Type B pancreatic cell (in vitro differentiated cells): Measurements from ENCODE around the gene NPAS4. TPM values are rescaled to one million over a fixed set of nuclear protein-coding genes. Genes with fewer than 3 reads are reported as not detected.
"Not testable (repeated sequence)": the region's sequence is repeated elsewhere in the genome, so short reads cannot be mapped to it uniquely, and the experiment has no call there.

Source experiments
- DNase-seq: peaks from one replicate; pipeline ENCODE4 v3.0.0; 2021; ENCODE audit warnings: mixed read lengths; ENCODE audit not compliant: unreplicated experiment; ENCODE audit errors: extremely low spot score
- H3K27ac Mint-ChIP-seq: 2 replicates; pipeline ENCODE4 v1.8.0; 2021; ENCODE audit warnings: mild to moderate bottlenecking, mixed read lengths
- H3K27me3 Mint-ChIP-seq: 2 replicates; pipeline ENCODE4 v1.8.0; 2021; ENCODE audit warnings: mixed read lengths
- H3K36me3 Mint-ChIP-seq: 2 replicates; pipeline ENCODE4 v1.8.0; 2021; ENCODE audit warnings: mixed read lengths
- H3K4me1 Mint-ChIP-seq: one replicate; pipeline ENCODE4 v1.8.0; 2021; ENCODE audit warnings: mixed read lengths; ENCODE audit not compliant: unreplicated experiment
- H3K4me3 Mint-ChIP-seq: 2 replicates; pipeline ENCODE4 v1.8.0; 2021; ENCODE audit warnings: mild to moderate bottlenecking, mixed read lengths
- H3K9me3 Mint-ChIP-seq: 2 replicates; pipeline ENCODE4 v1.8.0; 2021; ENCODE audit warnings: mixed read lengths
- total RNA-seq: library from RNA; stranded (reverse); gene quantifications from 2 replicates; pipeline ENCODE4 v1.2.1, GENCODE V29; 2021; ENCODE audit warnings: low replicate concordance
- TF ChIP-seq, protein P1 (sequence below): fragments of 200-600 bp; sonication (generic); conservative IDR thresholded peaks from 2 replicates; pipeline ENCODE4 v1.5.0; 2021; ENCODE audit warnings: antibody characterized with exemption, mild to moderate bottlenecking

Gene NPAS4
- total RNA-seq, 1 donor from 2014 or later = 0.77 TPM

DNA sequence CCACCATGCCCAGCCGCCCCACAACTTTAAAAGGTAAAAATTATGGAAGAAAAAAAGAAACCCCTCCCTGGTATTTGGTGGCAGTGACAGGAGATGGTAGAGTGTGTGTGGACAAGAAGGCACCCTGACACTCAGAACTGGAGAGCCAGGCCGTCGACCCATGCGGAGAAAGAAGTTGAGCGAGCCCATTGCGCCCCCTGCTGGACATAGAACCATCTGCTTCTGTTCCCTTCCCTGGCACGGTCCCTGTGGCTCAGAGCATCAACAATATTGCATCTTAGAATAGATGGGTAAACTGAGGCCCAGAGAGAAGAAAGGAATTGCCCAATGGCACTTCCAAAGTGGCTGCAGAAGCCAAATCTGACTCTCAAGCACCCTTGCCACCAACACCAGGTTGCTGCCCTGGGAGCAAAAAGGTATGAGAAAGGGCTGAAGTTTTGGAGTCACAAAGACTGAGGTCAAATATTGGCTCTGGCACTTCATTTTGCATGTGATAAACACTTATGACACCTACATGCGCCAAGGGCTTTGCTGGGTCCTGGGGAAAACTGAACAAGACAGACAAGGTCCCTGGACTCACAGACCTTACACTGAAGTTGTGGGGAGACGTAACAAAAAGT is 9.3 kb downstream of the NPAS4 start:
- no peak overlapping the region for H3K4me3 Mint-ChIP-seq
- H3K36me3 Mint-ChIP-seq = peaks cover 3% of the 10 kb centered on the region
- H3K9me3 Mint-ChIP-seq = no peaks in the 10 kb centered on the region
- no peak overlapping the region for H3K27ac Mint-ChIP-seq
- H3K4me1 Mint-ChIP-seq = no peaks in the 10 kb centered on the region
- DNase-seq = peak; percentile 77
- H3K27me3 Mint-ChIP-seq = no peaks in the 10 kb centered on the region
- TF ChIP-seq, protein P1, sequence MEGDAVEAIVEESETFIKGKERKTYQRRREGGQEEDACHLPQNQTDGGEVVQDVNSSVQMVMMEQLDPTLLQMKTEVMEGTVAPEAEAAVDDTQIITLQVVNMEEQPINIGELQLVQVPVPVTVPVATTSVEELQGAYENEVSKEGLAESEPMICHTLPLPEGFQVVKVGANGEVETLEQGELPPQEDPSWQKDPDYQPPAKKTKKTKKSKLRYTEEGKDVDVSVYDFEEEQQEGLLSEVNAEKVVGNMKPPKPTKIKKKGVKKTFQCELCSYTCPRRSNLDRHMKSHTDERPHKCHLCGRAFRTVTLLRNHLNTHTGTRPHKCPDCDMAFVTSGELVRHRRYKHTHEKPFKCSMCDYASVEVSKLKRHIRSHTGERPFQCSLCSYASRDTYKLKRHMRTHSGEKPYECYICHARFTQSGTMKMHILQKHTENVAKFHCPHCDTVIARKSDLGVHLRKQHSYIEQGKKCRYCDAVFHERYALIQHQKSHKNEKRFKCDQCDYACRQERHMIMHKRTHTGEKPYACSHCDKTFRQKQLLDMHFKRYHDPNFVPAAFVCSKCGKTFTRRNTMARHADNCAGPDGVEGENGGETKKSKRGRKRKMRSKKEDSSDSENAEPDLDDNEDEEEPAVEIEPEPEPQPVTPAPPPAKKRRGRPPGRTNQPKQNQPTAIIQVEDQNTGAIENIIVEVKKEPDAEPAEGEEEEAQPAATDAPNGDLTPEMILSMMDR = peak; percentile 90

DNA sequence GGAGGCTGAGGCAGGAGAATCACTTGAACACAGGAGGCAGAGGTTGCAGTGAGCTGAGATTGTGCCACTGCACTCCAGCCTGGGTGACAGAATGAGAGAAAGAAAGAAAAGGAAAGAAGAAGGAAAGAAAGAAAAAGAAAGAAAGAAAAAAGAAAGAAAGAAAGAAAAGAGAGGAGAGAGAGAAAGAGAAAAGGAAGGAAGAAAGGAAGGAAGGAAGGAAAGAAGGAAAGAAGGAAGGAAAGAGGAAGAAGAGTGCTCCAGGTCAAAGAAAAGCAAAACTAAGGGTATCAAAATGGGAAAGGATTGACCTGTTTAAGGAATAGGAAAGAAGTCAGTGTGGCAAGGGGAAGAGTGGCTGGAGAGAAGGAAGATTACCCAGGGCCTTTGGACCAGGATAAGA is 10.5 kb downstream of the NPAS4 start:
- not testable (repeated sequence) for H3K27me3 Mint-ChIP-seq, H3K27ac Mint-ChIP-seq, H3K9me3 Mint-ChIP-seq, H3K4me1 Mint-ChIP-seq, H3K4me3 Mint-ChIP-seq, DNase-seq, H3K36me3 Mint-ChIP-seq

DNA sequence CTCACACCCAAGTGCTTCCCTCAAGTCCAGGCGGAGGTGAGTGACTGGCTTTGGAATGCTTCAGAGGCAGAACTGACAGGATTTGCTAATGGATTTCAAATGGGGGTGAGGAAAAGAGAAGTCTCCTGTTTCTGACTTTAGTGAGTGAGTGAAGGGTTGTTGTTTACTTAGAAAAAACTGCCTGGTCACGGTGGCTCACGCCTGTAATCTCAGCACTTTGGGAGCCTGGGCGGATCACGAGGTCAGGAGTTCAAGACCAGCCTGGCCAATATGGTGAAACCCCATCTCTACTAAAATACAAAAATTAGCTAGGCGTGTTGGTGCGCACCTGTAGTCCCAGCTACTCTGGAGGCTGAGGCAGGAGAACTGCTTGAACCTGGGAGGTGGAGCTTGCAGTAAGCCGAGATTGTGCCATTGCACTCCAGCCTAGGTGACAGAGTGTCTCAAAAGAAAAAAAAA is 11.1 kb downstream of the NPAS4 start:
- H3K36me3 Mint-ChIP-seq = peaks cover 12% of the 10 kb centered on the region
- not testable (repeated sequence) for H3K4me3 Mint-ChIP-seq, H3K4me1 Mint-ChIP-seq, H3K27ac Mint-ChIP-seq, H3K9me3 Mint-ChIP-seq, H3K27me3 Mint-ChIP-seq, DNase-seq

DNA sequence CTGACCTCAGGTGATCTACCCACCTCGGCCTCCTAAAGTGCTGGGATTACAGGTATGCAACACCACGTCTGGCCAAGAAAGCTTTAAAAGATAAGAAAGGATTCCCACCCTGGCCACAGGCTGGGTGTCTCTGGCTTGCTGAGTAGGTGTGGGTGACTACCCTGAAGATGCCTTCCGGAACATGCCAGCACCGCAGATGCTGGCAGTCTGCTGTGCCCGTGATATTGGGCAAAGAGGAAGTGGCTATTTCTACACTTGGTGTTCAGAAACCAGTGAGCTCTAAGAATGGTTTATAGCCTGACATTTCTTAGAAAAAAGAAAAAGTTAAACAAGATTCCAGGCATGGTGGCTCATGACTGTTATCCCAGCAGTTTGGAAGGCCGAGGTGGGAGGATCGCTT is 11.8 kb downstream of the NPAS4 start:
- TF ChIP-seq, protein P1 = no peak
- no peak for DNase-seq
- Mint-ChIP-seq H3K4me3 (no peak overlapping the region), H3K36me3 (peaks cover 12% of the 10 kb centered on the region), H3K9me3 (no peaks in the 10 kb centered on the region), H3K27ac (no peak overlapping the region), H3K27me3 (no peaks in the 10 kb centered on the region), H3K4me1 (no peaks in the 10 kb centered on the region)

DNA sequence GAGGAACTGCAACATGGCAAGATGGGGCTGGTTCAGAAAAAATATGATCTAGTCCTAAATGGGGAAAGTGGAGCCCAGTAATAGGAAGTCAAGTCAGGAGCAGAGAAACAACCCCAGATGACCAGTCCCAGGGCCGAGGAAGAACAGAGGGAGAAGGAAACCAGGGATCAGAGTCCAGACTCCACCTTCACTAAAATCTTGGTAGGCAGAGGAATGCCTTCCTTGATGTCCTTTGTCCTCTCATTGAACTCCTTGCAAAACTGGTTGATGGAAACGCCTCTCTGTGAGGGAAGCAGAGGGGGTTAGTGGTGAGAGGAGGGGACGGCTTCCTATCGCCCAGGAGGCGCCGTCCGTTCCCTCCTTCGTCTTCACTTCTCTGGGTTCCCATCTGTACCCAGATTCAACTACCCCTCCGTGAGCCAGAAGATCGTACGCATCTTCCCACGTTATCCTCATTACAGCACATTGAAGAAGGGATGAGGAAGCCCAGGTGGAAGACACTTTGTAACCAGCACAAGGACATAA is 17.2 kb downstream of the NPAS4 start:
- Mint-ChIP-seq H3K9me3 (no peaks in the 10 kb centered on the region), H3K4me3 (peak overlapping the region; percentile 97), H3K27me3 (peaks cover 2% of the 10 kb centered on the region), H3K4me1 (peaks cover 11% of the 10 kb centered on the region), H3K36me3 (peaks cover 12% of the 10 kb centered on the region), H3K27ac (peak overlapping the region; percentile 97)
- TF ChIP-seq, protein P1 = no peak
- no peak for DNase-seq

DNA sequence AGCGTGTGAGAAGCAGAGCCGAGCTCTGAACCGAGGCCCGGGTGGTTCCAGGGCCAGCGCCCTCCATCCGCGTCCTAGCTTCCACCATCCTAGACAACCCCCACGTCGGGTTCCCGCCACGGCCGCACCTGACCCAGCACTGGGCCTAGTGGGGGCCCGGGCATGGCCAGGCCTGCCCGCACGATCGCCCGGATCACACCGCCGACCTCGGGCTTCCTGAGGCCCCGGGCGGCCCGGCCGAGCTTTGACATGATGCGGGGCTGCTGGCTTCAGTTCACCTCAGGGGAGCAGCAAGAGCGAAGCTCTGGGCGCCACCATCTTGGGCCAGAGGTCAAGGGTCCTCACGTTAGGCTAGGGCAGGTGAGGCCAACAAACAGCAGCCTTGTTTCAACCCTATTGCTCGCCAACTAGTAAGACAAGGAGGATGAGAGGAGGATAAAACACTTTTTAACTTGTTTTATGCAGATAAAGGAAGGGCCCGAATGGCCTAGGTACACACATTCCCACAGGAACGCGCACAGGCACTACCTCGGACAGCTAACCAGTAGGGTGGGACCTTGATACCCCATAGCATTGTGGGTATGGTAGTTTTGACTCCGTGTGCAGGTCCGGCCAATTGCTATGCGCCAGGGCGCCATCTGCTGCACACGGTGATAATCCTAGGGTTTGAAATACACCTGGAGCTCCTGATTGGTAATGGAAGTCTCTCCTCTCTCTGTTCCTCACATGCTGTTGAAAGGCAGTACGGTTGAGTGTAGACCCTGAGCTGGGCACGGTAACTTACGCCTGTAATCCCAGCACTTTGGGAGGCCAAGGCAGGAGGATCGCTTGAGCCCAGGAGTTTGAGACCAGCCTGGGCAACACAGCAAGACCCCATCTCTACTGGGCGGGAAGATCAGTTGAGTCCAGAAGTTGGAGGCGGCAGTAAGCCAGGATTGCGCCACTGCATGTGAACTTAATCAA is 17.9 kb downstream of the NPAS4 start, which contains the start of gene MRPL11:
Gene MRPL11, minus strand, starts transcription at position 345 of the 963 bp plus-strand sequence. Its CDS starts 94 bp downstream, at position 251.
- Mint-ChIP-seq H3K36me3 (peaks cover 12% of the 10 kb centered on the region), H3K4me3 (peak within 1 kb of the TSS; percentile 97), H3K4me1 (peaks cover 11% of the 10 kb centered on the region), H3K9me3 (peaks cover 7% of the 10 kb centered on the region), H3K27me3 (peaks cover 5% of the 10 kb centered on the region), H3K27ac (peak within 1 kb of the TSS; percentile 97)
- TF ChIP-seq, protein P1 = peak; percentile 67
- DNase-seq = peak; percentile 88

DNA sequence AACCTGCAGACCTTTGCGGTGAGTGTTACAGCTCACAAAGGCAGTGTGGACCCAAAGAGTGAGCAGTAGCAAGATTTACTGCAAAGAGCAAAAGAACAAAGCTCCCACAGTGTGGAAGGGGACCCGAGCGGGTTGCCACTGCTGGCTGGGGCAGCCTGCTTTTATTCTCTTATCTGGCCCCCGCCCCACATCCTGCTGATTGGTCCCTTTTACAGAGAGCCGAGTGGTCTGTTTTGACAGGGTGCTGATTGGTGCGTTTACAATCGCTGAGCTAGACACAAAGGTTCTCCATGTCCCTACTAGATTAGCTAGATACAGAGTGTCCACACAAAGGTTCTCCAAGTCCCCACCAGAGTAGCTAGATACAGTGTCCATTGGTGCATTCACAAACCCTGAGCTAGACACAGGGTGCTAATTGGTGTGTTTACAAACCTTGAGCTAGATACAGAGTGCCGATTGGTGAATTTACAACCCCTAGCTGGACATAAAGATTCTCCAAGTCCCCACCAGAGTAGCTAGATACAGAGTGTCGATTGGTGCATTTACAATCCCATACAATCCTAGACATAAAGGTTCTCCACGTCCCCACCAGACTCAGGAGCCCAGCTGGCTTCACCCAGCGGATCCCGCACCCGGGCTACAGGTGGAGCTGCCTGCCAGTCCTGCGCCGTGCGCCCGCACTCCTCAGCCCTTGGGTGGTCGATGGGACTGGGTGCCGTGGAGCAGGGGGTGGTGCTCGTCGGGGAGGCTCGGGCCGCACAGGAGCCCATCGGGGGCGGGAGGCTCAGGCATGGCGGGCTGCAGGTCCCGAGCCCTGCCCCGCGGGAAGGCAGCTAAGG is 19.5 kb downstream of the NPAS4 start:
- not testable (repeated sequence) for H3K27me3 Mint-ChIP-seq, H3K27ac Mint-ChIP-seq, H3K36me3 Mint-ChIP-seq, H3K4me3 Mint-ChIP-seq, H3K9me3 Mint-ChIP-seq, DNase-seq
- peaks cover 11% of the 10 kb centered on the region for H3K4me1 Mint-ChIP-seq

DNA sequence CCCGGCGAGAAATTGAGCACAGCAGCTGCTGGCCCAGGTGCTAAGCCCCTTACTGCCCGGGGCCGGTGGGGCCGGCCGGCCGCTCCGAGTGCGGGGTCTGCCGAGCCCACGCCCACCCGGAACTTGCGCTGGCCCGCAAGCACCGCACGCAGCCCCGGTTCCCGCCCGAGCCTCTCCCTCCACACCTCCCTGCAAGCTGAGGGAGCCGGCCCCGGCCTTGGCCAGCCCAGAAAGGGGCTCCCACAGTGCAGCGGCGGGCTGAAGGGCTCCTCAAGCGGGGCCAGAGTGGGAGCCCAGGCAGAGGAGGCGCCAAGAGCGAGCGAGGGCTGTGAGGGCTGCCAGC is 20.1 kb downstream of the NPAS4 start:
- H3K27me3 Mint-ChIP-seq, DNase-seq, H3K9me3 Mint-ChIP-seq, H3K4me3 Mint-ChIP-seq, H3K27ac Mint-ChIP-seq, H3K36me3 Mint-ChIP-seq: not testable (repeated sequence)
- H3K4me1 Mint-ChIP-seq = peaks cover 11% of the 10 kb centered on the region
